SH-SY5Y (cell line): ENCODE results near the gene LRCH1.

ENCODE experiments used
- GATA2 ChIP-seq: IDR thresholded peaks from 2 replicates; pipeline ENCODE4 v1.6.1; 2011; ENCODE audit warnings: mild to moderate bottlenecking, low read depth, low read length
- GATA3 ChIP-seq: IDR thresholded peaks from 2 replicates; pipeline ENCODE4 v1.6.1; 2011; ENCODE audit warnings: low read depth, mild to moderate bottlenecking, low read length, moderate library complexity

The LRCH1 gene

GRCh38 chr13:46716821-46717220 is 163.9 kb downstream of the LRCH1 start:
- TF ChIP-seq GATA2 (no peak), GATA3 (no peak)

GRCh38 chr13:46717275-46717674 is 164.3 kb downstream of the LRCH1 start:
- TF ChIP-seq GATA2 (no peak), GATA3 (no peak)

GRCh38 chr13:46717856-46718255 is 164.9 kb downstream of the LRCH1 start:
- no peak for TF ChIP-seq GATA2
- TF ChIP-seq GATA3, result no peak

- TF ChIP-seq GATA2 (no peak), GATA3 (no peak)
These were observed 167.2 kb downstream of the LRCH1 start for GRCh38 chr13:46720189-46720588.

- TF ChIP-seq GATA3 (peak; percentile 57), GATA2 (no peak)
These were observed 168.1 kb downstream of the LRCH1 start for GRCh38 chr13:46721054-46721453.

- TF ChIP-seq GATA3, result no peak
- TF ChIP-seq GATA2, result no peak
These were observed 173.4 kb downstream of the LRCH1 start for GRCh38 chr13:46726347-46726746.

GRCh38 chr13:46728777-46729176 is 175.8 kb downstream of the LRCH1 start:
- TF ChIP-seq GATA3, result no peak
- no peak for TF ChIP-seq GATA2

- TF ChIP-seq GATA2 (no peak), GATA3 (no peak)
These were observed 178.6 kb downstream of the LRCH1 start for GRCh38 chr13:46731535-46731934.

- peak; percentile 54 for TF ChIP-seq GATA2
- peak; percentile 72 for TF ChIP-seq GATA3
These were observed 182.5 kb downstream of the LRCH1 start for GRCh38 chr13:46735425-46735824.

- TF ChIP-seq GATA3, result no peak
- TF ChIP-seq GATA2, result no peak
These were observed 183.8 kb downstream of the LRCH1 start for GRCh38 chr13:46736541-46737310.

GRCh38 chr13:46738055-46738454 is 185.1 kb downstream of the LRCH1 start:
- TF ChIP-seq GATA3 (no peak), GATA2 (no peak)

GRCh38 chr13:46738766-46739165 is 185.8 kb downstream of the LRCH1 start:
- TF ChIP-seq GATA2, result no peak
- no peak for TF ChIP-seq GATA3

GRCh38 chr13:46739447-46740098 is 186.6 kb downstream of the LRCH1 start:
- TF ChIP-seq GATA3 (no peak), GATA2 (no peak)

GRCh38 chr13:46743191-46743590 is 190.2 kb downstream of the LRCH1 start:
- TF ChIP-seq GATA3, result no peak
- no peak for TF ChIP-seq GATA2

- TF ChIP-seq GATA3, result no peak
- TF ChIP-seq GATA2, result no peak
These were observed 192.1 kb downstream of the LRCH1 start for GRCh38 chr13:46745062-46745461.
